HK-2 (cell line): Measurements from ENCODE around the gene SNTG2.
A peak's percentile ranks its signal among the peaks of the same experiment; 100 is the strongest.

Source experiments
- DNase-seq: peaks from one replicate; pipeline ENCODE4 v3.0.0-alpha.2; 2018; ENCODE audit not compliant: unreplicated experiment

The SNTG2 gene

GRCh38 chr2:1140389-1141003, 189.8 kb downstream of the SNTG2 start:
- peak; percentile 58 for DNase-seq

GRCh38 chr2:1141079-1141478, 190.4 kb downstream of the SNTG2 start:
- DNase-seq: no peak

DNA sequence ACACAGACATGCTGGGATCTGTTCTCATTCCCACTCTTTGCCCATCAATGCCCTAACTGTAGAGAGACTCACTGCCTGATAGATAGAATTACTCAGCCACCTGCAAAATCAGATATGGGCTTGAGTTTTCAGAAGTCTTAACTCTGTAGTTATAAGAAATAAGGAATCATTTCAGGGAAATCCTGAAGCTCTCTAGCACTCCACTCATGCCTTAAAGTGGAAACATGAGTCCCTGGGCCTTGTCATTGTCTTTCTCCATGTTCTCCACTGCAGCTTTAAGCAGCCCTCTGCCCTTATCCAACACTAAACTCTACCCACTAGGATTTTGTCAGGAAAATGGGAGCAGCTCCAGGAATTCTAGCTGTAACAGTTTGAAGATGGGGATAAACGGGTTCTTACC, 192.5 kb downstream of the SNTG2 start:
- no peak for DNase-seq

- no peak for DNase-seq
Measured at GRCh38 chr2:1147873-1148612, 197.4 kb downstream of the SNTG2 start.

GRCh38 chr2:1150724-1151511, 200.3 kb downstream of the SNTG2 start:
- DNase-seq: no peak

GRCh38 chr2:1152375-1152774, 201.7 kb downstream of the SNTG2 start:
- DNase-seq: no peak

- no peak for DNase-seq
Measured at GRCh38 chr2:1153920-1154319, 203.3 kb downstream of the SNTG2 start.

- no peak for DNase-seq
Measured at GRCh38 chr2:1154710-1155594, 204.3 kb downstream of the SNTG2 start.

DNA sequence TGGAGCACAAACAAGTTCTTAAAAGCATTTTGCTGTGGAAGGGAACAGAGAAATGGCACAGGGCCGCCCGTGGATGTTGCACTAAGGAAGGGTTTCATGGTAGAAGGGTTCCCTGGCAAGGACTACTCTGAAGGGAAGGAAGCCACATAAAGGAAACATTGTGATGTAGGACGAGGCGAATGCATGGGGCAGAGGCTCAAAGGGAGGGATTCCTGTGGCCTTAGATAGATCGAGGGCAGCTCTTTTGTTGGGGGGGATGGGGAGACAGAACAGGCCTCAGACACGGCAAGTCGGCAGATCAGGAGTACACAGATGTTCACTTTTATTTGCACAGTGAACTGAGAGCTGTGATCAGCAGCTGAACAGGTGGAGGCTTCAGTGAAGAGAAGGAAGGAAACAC, 205.4 kb downstream of the SNTG2 start:
- no peak for DNase-seq

DNA sequence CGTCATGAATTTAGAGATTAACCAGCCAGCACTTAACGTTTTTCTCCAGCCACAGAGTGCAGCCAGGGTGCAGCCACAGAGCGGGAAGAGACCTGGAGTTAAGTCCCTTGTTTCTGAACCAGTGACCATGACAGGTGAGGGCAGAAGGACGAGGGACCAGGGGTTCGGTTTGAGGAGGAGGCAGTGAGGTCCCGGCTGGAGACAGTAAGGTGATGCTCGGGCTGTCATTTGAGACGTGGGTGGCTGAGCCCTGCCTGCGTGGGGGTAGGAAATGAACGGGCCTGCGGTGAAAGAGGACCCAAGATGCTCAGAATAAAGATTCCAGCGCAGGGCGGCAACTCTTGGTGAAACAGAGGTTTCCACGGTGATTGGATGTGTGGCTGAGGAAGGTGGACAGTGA, 205.9 kb downstream of the SNTG2 start:
- no peak for DNase-seq

DNA sequence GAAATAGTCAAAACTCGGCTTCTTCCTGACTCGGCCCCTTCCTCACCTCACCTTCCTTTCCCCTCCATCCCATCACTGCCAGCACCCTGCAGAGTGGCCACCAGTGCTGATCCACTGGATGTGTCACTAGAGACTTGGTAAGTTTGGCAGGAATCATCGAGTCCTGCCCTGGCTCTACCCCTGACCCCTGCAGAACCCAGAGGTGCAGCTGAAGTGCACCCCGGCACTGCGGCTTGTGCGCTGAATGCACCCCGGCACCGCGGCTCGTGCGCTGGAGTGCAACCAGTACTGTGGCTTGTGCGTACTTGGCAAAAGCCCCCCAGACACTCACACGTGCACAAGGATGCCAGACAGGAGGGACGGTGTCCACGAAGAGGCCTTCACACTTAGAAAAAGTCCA, 206.5 kb downstream of the SNTG2 start:
- DNase-seq: no peak

DNA sequence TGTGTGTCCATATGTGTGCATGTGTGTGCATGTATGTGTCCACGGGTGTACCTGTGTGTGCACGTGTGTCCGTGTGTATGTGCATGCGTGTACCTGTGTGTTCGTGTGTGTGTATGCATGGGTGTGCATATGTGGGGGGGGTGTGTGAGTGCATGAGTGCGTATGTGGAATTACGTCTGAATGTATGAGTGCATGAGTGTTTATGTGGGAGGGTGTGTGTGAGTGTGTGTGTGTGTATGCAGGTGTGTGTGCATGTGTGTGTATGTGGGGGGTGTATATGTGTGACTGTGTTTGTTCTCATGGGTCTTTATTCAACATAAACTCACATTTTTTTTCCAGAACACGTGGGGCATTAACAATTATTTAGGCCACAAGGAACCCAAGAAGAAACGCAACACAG, 208.4 kb downstream of the SNTG2 start:
- DNase-seq: no peak

DNA sequence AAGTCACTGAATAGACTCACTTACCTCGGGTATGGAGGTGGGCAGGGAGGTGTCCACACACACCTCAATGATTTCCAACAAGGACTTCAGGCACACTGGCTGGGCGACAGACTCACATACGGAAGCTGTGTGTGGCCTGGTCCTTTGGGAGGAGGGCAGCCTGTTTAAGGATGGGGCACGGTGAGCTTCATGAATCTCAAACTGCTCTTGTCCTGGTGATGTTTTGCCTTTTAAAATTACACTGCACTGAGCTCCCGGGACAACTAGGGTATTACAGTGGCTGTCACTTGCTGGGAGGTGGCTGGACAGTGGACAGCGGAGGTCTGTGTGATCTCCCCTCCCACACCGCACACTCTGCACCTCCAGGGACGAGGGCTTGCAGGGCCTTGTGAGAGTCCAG, 211.6 kb downstream of the SNTG2 start:
- no peak for DNase-seq

DNA sequence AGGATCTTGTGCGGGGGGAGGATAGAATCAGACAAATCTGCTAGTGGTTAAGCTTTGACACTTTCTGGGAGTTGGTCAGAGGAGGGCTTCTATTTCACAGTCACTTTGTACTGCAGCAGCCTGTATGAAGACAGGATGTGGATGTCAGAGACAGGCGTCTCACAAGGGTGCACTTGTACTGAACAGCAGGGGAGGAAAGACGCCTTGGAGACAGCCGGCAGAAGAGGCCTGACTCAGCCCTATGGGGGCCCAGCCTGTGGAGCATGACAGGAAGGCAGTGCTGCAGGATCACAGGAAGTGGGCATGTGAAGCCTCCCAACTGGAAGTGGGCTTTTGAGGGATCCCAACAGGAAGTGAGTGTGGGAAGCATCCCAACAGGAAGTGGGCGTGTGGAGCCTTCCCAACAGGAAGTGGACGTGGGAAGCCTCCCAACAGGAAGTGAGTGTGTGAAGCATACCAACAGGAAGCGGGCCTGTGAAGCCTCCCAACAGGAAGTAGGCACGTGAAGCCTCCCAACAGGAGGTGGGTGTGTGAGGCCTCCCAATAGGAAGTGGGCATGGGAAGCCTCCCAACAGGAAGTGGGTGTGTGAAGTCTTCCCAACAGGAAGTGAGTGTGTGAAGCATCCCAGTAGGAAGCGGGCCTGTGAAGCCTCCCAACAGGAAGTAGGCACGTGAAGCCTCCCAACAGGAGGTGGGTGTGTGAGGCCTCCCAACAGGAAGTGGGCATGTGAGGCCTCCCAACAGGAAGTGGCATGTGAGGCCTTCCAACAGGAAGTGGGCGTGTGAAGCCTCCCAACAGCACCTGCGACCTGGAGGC, 212.3 kb downstream of the SNTG2 start:
- peak; percentile 51 for DNase-seq

GRCh38 chr2:1166976-1167375, 216.3 kb downstream of the SNTG2 start:
- DNase-seq: no peak

DNA sequence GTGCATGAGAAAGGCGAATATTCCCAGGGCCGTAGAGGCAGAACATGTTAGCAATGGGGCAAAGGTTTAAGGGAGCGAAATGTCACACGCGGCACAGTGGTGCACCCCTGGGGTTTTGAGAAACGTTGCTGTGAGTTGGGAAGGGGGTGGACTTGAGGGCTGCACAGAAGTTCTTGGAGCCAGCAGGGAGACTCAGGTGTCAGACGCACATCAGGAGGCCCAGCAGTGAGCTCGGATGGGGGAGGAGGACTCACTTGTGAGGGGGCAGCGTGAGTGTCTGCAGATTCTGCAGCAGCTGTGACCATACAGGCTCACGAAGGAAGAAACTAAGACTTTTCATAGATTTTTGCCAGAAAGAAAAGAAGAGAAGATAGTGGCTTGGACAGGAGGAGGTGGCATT, 218.2 kb downstream of the SNTG2 start:
- no peak for DNase-seq

DNA sequence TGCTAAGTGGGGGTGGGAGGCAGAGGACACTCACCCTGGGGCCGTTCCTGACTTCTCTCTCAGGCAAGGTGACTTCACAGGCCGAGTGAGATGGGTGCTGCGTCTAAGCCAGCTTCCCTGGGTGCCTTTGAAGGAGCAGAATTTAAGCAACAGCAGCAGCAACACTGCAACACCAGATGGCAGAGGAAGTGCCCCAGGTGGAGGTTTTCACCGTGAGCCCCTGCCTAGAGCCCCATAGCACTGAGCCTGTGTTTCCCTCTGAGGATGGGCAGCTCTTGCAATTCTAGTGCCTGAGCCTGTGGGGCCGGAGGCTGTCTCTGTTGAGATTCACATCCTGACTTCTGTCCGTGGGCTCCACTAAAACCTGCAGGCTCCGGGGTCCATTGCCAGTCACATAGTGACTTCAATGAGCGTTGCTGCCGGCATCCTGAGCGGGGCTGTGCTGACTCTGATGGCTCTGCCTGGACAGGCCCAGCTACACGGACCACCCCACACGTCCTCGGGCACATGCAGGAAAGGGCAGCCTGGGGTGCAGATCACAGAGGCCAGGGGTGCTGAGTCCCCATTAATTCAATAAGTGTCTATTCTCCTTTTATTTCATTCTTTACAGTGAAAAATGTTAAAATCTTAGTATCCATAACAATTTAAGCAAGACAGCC, 218.8 kb downstream of the SNTG2 start:
- DNase-seq: no peak

GRCh38 chr2:1170241-1170640, 219.6 kb downstream of the SNTG2 start:
- DNase-seq: no peak

DNA sequence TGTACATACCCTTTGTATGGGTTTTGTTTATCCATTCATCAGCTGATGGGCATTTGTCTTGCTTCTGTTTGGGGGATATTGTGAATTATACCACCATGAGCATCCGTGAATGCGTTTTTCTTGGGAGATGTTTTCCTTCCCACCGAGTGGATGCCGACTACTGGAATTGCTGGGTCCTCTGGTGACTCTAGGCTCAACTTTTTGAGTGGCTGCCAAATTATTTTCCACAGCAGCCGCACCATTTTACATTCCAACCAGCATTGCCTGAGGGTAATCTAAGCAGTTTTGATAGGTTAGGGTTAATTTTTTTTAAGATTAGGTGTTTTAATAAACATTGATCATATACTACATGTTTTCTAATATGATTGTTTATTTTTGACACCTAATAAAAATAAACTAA, 220.1 kb downstream of the SNTG2 start:
- DNase-seq: no peak

- DNase-seq: no peak
Measured at GRCh38 chr2:1173528-1173927, 222.9 kb downstream of the SNTG2 start.

DNA sequence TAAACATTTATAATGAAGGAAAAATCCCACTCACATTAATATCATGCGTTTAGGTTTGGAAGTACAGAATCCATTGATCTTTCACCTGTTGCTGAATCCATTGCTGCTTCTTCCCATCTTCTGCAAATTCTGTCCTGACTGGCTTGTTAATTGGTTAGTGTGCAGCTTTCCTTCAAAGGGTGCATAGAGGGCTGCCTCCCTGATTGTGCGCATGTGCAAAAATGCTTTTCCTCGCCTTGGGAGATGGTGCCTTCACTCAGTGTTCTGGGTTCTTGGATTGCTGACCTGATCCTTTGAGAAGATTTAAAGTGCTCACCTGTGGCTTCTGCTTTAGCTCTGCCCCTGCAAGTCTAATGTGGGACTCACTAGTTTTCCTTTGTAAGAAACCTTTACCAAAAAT, 231.2 kb downstream of the SNTG2 start:
- DNase-seq: no peak
